K562 (cell line): Measurements from ENCODE around the gene UFC1. TPM values are rescaled to one million over a fixed set of nuclear protein-coding genes. Genes with fewer than 3 reads are reported as not detected.

Experiments used
- ARID3B ChIP-seq: fragments of 250-450 bp; sonication (Bioruptor Pico); IDR thresholded peaks from 2 replicates; pipeline ENCODE4 v1.4.0; 2020; ENCODE audit warnings: borderline replicate concordance
- CSDE1 ChIP-seq, 2 experiments: fragments of 450-650 bp; IDR thresholded peaks; 2 replicates each; pipeline ENCODE4 v1.6.1; 2016; ENCODE audit warnings: mild to moderate bottlenecking in 1 of 2
- FOSL1 ChIP-seq: fragments of 200-800 bp; sonication (Bioruptor generic); conservative IDR thresholded peaks from 2 replicates; pipeline ENCODE4 v1.6.1; 2016; ENCODE audit warnings: missing genetic modification characterization, missing compliant biosample characterization
- JUNB ChIP-seq: fragments of 450-650 bp; formaldehyde crosslinking; conservative IDR thresholded peaks from 2 replicates; pipeline ENCODE4 v1.4.0; 2020; ENCODE audit warnings: mild to moderate bottlenecking
- KDM1A ChIP-seq, 2 experiments: fragments of 450-650 bp; IDR thresholded peaks; 2 replicates each; pipeline ENCODE4 v1.6.1; 2016; ENCODE audit warnings: mild to moderate bottlenecking in 2 of 2
- MYC ChIP-seq, 2 experiments: fragments of 250-450 bp in 1 of 2; sonication (Bioruptor Pico) in 1 of 2; IDR thresholded peaks; 2 replicates each; pipeline versions ENCODE4 v1.5.1 to v1.6.1; 2012 to 2021; ENCODE audit warnings: low read depth in 2 of 2, borderline replicate concordance in 1 of 2, improper control_type of control experiment in 1 of 2, low read length in 1 of 2, mild to moderate bottlenecking in 1 of 2, moderate library complexity in 1 of 2
- RBM39 ChIP-seq: fragments of 200-400 bp; formaldehyde crosslinking; optimal IDR thresholded peaks from 2 replicates; pipeline ENCODE3; 2018; ENCODE audit warnings: low read depth, low read length
- SRSF1 ChIP-seq: fragments of 200-400 bp; formaldehyde crosslinking; IDR thresholded peaks from 2 replicates; pipeline ENCODE4 v1.6.1; 2017; ENCODE audit warnings: mild to moderate bottlenecking, low read depth, low read length, moderate library complexity
- TEAD4 ChIP-seq, 2 experiments: sonication (generic) in 1 of 2; formaldehyde crosslinking in 1 of 2; IDR thresholded peaks; 2 replicates each; pipeline versions ENCODE4 v1.6.1 to v1.8.0; 2012 to 2022; ENCODE audit warnings: borderline replicate concordance in 1 of 2, inconsistent platforms in 1 of 2, low read length in 1 of 2, mild to moderate bottlenecking in 1 of 2, missing genetic modification reagents in 1 of 2
- YY1 ChIP-seq, 3 experiments: IDR thresholded peaks; 2 replicates each; pipeline ENCODE4 v1.6.1; 2011; ENCODE audit warnings: low read length in 2 of 3, mild to moderate bottlenecking in 2 of 3, moderate library complexity in 2 of 3, borderline replicate concordance in 1 of 3, control low read depth in 1 of 3, low read depth in 1 of 3; ENCODE audit not compliant: insufficient read depth in 3 of 3, insufficient replicate concordance in 2 of 3, control insufficient read depth in 1 of 3, insufficient read length in 1 of 3; ENCODE audit errors: extremely low read depth in 1 of 3
- ZC3H4 ChIP-seq: sonication (generic); formaldehyde crosslinking; IDR thresholded peaks from 2 replicates; pipeline ENCODE4 v1.9.0; 2021; ENCODE audit warnings: missing genetic modification reagents, borderline replicate concordance
- ZC3H8 ChIP-seq: fragments of 450-650 bp; IDR thresholded peaks from 2 replicates; pipeline ENCODE4 v1.6.1; 2017
- ZNF583 ChIP-seq: fragments of 250-450 bp; sonication (Bioruptor Pico); IDR thresholded peaks from 2 replicates; pipeline ENCODE4 v1.4.0; 2020
- polyA plus RNA-seq, 8 experiments: library from polyadenylated mRNA; depleted of rRNA in 4 of 8; stranded (reverse) in 5 of 8; unstranded in 3 of 8; fragments of >200 nt; fragmentation: Nextera tagmentation in 2 of 8; fragmentation: Illumina TruSeq in 1 of 8; extraction: Ambion mirVana in 2 of 8; extraction: Trizol in 1 of 8; gene quantifications; 2 replicates each; pipeline versions ENCODE4 v1.2.1 to v1.2.3, GENCODE V29; 2011 to 2014; ENCODE audit warnings: inconsistent platforms in 1 of 8, missing spikeins in 1 of 8
- total RNA-seq, 7 experiments: library from RNA; depleted of rRNA in 6 of 7; stranded (reverse); fragments of >200 nt in 6 of 7; fragmentation: Illumina TruSeq in 2 of 7; extraction: Trizol in 2 of 7; gene quantifications; 2 replicates each; pipeline versions ENCODE4 v1.2.1 to v1.2.3, GENCODE V29; 2011 to 2021; ENCODE audit warnings: low replicate concordance in 1 of 7
- TF ChIP-seq, protein P1 (sequence below): fragments of 450-650 bp; IDR thresholded peaks from 2 replicates; pipeline ENCODE4 v1.7.0; 2016; ENCODE audit warnings: borderline replicate concordance
- TF ChIP-seq, protein P2 (sequence below): fragments of 250-450 bp; sonication (Bioruptor Pico); IDR thresholded peaks from 2 replicates; pipeline ENCODE4 v1.4.0; 2020

UFC1 gene
- total and polyA plus RNA-seq, 9 of the 15 experiments (the other 6 are each of a cell fraction or from before 2014, with no cell fraction given), result 92.8 to 220 (median 161) TPM

- TF ChIP-seq, protein P1, sequence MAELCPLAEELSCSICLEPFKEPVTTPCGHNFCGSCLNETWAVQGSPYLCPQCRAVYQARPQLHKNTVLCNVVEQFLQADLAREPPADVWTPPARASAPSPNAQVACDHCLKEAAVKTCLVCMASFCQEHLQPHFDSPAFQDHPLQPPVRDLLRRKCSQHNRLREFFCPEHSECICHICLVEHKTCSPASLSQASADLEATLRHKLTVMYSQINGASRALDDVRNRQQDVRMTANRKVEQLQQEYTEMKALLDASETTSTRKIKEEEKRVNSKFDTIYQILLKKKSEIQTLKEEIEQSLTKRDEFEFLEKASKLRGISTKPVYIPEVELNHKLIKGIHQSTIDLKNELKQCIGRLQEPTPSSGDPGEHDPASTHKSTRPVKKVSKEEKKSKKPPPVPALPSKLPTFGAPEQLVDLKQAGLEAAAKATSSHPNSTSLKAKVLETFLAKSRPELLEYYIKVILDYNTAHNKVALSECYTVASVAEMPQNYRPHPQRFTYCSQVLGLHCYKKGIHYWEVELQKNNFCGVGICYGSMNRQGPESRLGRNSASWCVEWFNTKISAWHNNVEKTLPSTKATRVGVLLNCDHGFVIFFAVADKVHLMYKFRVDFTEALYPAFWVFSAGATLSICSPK, result no peak
- TF ChIP-seq CSDE1 (IDR thresholded peaks at IDR 0.05) (no peak), ZC3H8 (no peak), TEAD4 (IDR thresholded peaks at IDR 0.05; ENCODE audit: low read length) (no peak), TEAD4 (CRISPR knock-in tag; IDR thresholded peaks at IDR 0.05; ENCODE audit: borderline replicate concordance) (0 out of 2 replicates have a peak, but pooled peaks have one; percentile 37), ZNF583 (CRISPR knock-in tag) (0 out of 2 replicates have a peak, but pooled peaks have one; percentile 31), RBM39 (no peak), YY1 (IDR thresholded peaks at IDR 0.05; ENCODE audit: borderline replicate concordance in 1 of 3, control insufficient read depth in 1 of 3, extremely low read depth in 1 of 3, insufficient read depth in 3 of 3, insufficient read length in 1 of 3, insufficient replicate concordance in 2 of 3, low read depth in 1 of 3, low read length in 2 of 3) (peak in 1 of 3 experiments; percentile 10), ARID3B (CRISPR knock-in tag) (no peak), SRSF1 (no peak), MYC (IDR thresholded peaks at IDR 0.05; ENCODE audit: low read depth, low read length) (no peak), MYC (CRISPR knock-in tag; IDR thresholded peaks at IDR 0.05; ENCODE audit: borderline replicate concordance, low read depth) (peak; percentile 44; the same call in 1 of the 2 replicates), ZC3H4 (CRISPR knock-in tag) (0 out of 2 replicates have a peak, but pooled peaks have one; percentile 46), KDM1A (IDR thresholded peaks at IDR 0.05) (no peak), JUNB (CRISPR knock-in tag) (no peak), FOSL1 (tag) (no peak)
- TF ChIP-seq, protein P2, sequence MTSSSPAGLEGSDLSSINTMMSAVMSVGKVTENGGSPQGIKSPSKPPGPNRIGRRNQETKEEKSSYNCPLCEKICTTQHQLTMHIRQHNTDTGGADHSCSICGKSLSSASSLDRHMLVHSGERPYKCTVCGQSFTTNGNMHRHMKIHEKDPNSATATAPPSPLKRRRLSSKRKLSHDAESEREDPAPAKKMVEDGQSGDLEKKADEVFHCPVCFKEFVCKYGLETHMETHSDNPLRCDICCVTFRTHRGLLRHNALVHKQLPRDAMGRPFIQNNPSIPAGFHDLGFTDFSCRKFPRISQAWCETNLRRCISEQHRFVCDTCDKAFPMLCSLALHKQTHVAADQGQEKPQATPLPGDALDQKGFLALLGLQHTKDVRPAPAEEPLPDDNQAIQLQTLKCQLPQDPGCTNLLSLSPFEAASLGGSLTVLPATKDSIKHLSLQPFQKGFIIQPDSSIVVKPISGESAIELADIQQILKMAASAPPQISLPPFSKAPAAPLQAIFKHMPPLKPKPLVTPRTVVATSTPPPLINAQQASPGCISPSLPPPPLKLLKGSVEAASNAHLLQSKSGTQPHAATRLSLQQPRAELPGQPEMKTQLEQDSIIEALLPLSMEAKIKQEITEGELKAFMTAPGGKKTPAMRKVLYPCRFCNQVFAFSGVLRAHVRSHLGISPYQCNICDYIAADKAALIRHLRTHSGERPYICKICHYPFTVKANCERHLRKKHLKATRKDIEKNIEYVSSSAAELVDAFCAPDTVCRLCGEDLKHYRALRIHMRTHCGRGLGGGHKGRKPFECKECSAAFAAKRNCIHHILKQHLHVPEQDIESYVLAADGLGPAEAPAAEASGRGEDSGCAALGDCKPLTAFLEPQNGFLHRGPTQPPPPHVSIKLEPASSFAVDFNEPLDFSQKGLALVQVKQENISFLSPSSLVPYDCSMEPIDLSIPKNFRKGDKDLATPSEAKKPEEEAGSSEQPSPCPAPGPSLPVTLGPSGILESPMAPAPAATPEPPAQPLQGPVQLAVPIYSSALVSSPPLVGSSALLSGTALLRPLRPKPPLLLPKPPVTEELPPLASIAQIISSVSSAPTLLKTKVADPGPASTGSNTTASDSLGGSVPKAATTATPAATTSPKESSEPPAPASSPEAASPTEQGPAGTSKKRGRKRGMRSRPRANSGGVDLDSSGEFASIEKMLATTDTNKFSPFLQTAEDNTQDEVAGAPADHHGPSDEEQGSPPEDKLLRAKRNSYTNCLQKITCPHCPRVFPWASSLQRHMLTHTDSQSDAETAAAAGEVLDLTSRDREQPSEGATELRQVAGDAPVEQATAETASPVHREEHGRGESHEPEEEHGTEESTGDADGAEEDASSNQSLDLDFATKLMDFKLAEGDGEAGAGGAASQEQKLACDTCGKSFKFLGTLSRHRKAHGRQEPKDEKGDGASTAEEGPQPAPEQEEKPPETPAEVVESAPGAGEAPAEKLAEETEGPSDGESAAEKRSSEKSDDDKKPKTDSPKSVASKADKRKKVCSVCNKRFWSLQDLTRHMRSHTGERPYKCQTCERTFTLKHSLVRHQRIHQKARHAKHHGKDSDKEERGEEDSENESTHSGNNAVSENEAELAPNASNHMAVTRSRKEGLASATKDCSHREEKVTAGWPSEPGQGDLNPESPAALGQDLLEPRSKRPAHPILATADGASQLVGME, result peak; percentile 20; the same call in 1 of the 2 replicates
These were observed 47.4 kb downstream of the UFC1 start (continued) for GRCh38 chr1:161200992-161201835.
